ENCODE measurements around the gene KIAA0319L. TPM values are rescaled to one million over a fixed set of nuclear protein-coding genes. Genes with fewer than 3 reads are reported as not detected.

The KIAA0319L gene
- total RNA-seq, 4 donors from 2014 or later, result 91.7 to 112 (median 97.6) TPM

DNA sequence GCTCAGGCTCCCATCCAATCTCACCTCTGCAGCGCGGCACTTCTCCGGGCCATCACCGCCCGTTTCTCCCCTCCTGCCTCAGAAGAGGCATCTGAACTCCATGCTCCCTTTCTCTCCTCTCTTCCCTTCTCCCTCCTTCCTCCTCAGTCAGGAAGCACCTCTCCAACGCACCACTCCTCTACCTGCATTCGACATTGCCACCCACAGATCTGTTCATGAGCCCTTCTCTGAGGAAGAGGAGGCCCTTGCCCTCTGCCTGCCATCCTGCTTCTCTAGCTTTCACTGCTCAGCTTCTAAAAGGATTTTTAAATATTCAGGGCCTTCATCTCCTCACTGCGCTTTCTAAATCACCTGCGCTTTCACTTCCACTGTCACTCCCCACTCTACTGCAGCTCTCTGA, 120.0 kb downstream of the KIAA0319L start:
- no peak for DNase-seq
- H3K9me3 ChIP-seq, result no peaks in the 10 kb centered on the region
- 95 to 100% methylated on average over 3 to 9 of the region's 9 CpGs for WGBS, 2 donors (ENCODE audit: low coverage in 1 of 2)
- no peak for TF ChIP-seq POLR2AphosphoS5 (IDR thresholded peaks at IDR 0.05)
- no peak for TF ChIP-seq EP300 (IDR thresholded peaks at IDR 0.05; ENCODE audit: low read depth)
- H3K27me3 ChIP-seq, result no peaks in the 10 kb centered on the region
- H3K36me3 ChIP-seq, result peaks cover 0 to 46% (median 20%) of the 10 kb centered on the region in 4 donors
- H3K27ac ChIP-seq, result no peak overlapping the region
- no peak overlapping the region for H3K4me3 ChIP-seq
- no peaks in the 10 kb centered on the region for H3K4me1 ChIP-seq
- intact Hi-C loops (cut with DNase I; ENCODE audit: low total_unique reads), result no loop called here
- in situ Hi-C loops (cut with MboI; ENCODE audit: low pct_ligation_motif_present in 1 of 4, low pct_unique_long_range_greater_than_20kb in 1 of 4, low sequenced_read_pairs in 3 of 4), result no loop called here

- intact Hi-C loops (cut with DNase I; ENCODE audit: low total_unique reads) (no loop called here), in situ Hi-C loops (cut with MboI; ENCODE audit: low pct_ligation_motif_present in 1 of 4, low pct_unique_long_range_greater_than_20kb in 1 of 4, low sequenced_read_pairs in 3 of 4) (no loop called here)
- DNase-seq, result no peak
- no peak for TF ChIP-seq POLR2AphosphoS5 (IDR thresholded peaks at IDR 0.05)
- TF ChIP-seq EP300 (IDR thresholded peaks at IDR 0.05; ENCODE audit: low read depth), result no peak
- no peak for TF ChIP-seq CTCF (IDR thresholded peaks at IDR 0.05)
- TF ChIP-seq POLR2A (IDR thresholded peaks at IDR 0.05), result no peak
- 40 to 95% methylated on average over 1 to 10 of the region's 10 CpGs for WGBS, 2 donors (ENCODE audit: low coverage in 1 of 2)
- no peaks in the 10 kb centered on the region for H3K27me3 ChIP-seq
- no peak overlapping the region for H3K27ac ChIP-seq
- no peaks in the 10 kb centered on the region for H3K9me3 ChIP-seq
- peaks cover 0 to 37% (median 15%) of the 10 kb centered on the region in 4 donors for H3K36me3 ChIP-seq
- H3K4me3 ChIP-seq, result no peak overlapping the region
- no peaks in the 10 kb centered on the region for H3K4me1 ChIP-seq
Measured at GRCh38 chr1:35436078-35436477, 121.1 kb downstream of the KIAA0319L start.

DNA sequence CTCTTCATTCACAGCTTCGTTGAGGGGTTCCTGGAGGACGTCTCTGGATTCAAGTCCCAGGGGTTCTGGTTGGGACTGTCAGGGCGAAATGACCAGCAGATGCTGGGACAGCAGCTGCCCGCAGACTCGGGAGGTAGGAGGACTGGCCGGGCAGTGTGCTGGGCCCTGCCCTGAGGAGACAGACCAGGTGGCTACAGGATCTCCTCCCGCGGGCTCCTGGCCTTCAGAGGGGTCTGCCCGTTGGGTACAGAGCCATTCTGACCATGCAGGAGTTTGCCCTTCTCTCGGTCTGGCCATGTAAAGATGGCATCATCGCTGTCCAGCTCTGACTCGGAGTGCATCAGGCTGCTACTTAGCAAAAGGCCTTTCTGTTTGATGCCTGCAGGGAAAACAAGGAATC, 122.5 kb downstream of the KIAA0319L start:
- H3K36me3 ChIP-seq, result peaks cover 0 to 24% (median 12%) of the 10 kb centered on the region in 4 donors
- no peaks in the 10 kb centered on the region for H3K4me1 ChIP-seq
- 95% methylated on average over 12 of the region's 12 CpGs; no CpG with 5 or more reads in 1 of the 2 donors for WGBS, 2 donors (ENCODE audit: low coverage in 1 of 2)
- H3K4me3 ChIP-seq, result no peak overlapping the region
- TF ChIP-seq POLR2A (IDR thresholded peaks at IDR 0.05) (no peak), EP300 (IDR thresholded peaks at IDR 0.05; ENCODE audit: low read depth) (no peak), CTCF (IDR thresholded peaks at IDR 0.05) (no peak), POLR2AphosphoS5 (IDR thresholded peaks at IDR 0.05) (no peak)
- no peak for DNase-seq
- no peaks in the 10 kb centered on the region for H3K9me3 ChIP-seq
- H3K27ac ChIP-seq, result no peak overlapping the region
- no peaks in the 10 kb centered on the region for H3K27me3 ChIP-seq
- in situ Hi-C loops (cut with MboI; ENCODE audit: low pct_ligation_motif_present in 1 of 4, low pct_unique_long_range_greater_than_20kb in 1 of 4, low sequenced_read_pairs in 3 of 4), result no loop called here
- intact Hi-C loops (cut with DNase I; ENCODE audit: low total_unique reads), result no loop called here

GRCh38 chr1:35433714-35434113, 123.5 kb downstream of the KIAA0319L start:
- 94% methylated on average over 14 of the region's 15 CpGs; no CpG with 5 or more reads in 1 of the 2 donors for WGBS, 2 donors (ENCODE audit: low coverage in 1 of 2)
- in situ Hi-C loops (cut with MboI; ENCODE audit: low pct_ligation_motif_present in 1 of 4, low pct_unique_long_range_greater_than_20kb in 1 of 4, low sequenced_read_pairs in 3 of 4), result no loop called here

More at GRCh38 chr1:35433714-35434113, 123.5 kb downstream of the KIAA0319L start:
- no peak for DNase-seq
- H3K9me3 ChIP-seq, result no peaks in the 10 kb centered on the region
- no peak overlapping the region for H3K4me3 ChIP-seq
- H3K36me3 ChIP-seq, result peaks cover 0 to 22% (median 8%) of the 10 kb centered on the region in 4 donors
- intact Hi-C loops (cut with DNase I; ENCODE audit: low total_unique reads), result no loop called here
- H3K27me3 ChIP-seq, result no peaks in the 10 kb centered on the region
- no peaks in the 10 kb centered on the region for H3K4me1 ChIP-seq
- H3K27ac ChIP-seq, result no peak overlapping the region
- TF ChIP-seq CTCF (IDR thresholded peaks at IDR 0.05) (no peak), POLR2AphosphoS5 (IDR thresholded peaks at IDR 0.05) (no peak), EP300 (IDR thresholded peaks at IDR 0.05; ENCODE audit: low read depth) (no peak), POLR2A (IDR thresholded peaks at IDR 0.05) (no peak)

Measured in transverse colon (tissue), 4 donors.